Esophagus muscularis mucosa (tissue), 3 donors: Measurements from ENCODE around the gene PLXDC1.

Source experiments
- POLR2A ChIP-seq: fragments of 450-650 bp; IDR thresholded peaks from one replicate; pipeline ENCODE4 v1.6.1; 2017; ENCODE audit warnings: antibody characterized with exemption, moderate library complexity, mild to moderate bottlenecking, low read depth
- POLR2AphosphoS5 ChIP-seq, 2 donors: sonication (generic); formaldehyde crosslinking; IDR thresholded peaks; one replicate each; pipeline ENCODE4 v1.6.1; 2017; ENCODE audit warnings: antibody characterized with exemption in 2 of 2
- TF ChIP-seq, protein P1 (sequence below), 3 experiments: fragments of 200-600 bp in 2 of 3; fragments of 450-650 bp in 1 of 3; sonication (generic) in 2 of 3; IDR thresholded peaks; one replicate each; pipeline ENCODE4 v1.5.1; 2017 to 2019; ENCODE audit warnings: antibody characterized with exemption in 3 of 3, mild to moderate bottlenecking in 2 of 3, moderate library complexity in 1 of 3

DNA sequence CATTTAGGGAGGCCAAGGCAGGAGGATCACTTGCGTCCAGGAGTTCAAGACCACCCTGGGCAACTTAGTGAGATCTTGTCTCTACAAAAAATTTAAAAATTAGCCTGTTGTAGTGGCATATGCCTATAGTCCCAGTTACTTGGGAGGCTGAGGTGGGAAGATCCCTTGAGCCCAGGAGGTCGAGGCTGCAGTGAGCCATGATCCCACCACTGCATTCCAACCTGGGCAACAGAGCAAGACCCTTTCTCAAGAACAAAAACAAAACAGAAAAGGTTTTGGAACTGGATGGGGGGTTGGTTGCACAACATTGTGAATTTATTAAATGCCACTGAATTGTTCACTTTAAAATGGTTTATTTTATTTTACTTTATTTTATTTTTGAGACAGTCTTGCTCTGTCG lies 21.2 kb downstream of the PLXDC1 start:
- TF ChIP-seq, protein P1, sequence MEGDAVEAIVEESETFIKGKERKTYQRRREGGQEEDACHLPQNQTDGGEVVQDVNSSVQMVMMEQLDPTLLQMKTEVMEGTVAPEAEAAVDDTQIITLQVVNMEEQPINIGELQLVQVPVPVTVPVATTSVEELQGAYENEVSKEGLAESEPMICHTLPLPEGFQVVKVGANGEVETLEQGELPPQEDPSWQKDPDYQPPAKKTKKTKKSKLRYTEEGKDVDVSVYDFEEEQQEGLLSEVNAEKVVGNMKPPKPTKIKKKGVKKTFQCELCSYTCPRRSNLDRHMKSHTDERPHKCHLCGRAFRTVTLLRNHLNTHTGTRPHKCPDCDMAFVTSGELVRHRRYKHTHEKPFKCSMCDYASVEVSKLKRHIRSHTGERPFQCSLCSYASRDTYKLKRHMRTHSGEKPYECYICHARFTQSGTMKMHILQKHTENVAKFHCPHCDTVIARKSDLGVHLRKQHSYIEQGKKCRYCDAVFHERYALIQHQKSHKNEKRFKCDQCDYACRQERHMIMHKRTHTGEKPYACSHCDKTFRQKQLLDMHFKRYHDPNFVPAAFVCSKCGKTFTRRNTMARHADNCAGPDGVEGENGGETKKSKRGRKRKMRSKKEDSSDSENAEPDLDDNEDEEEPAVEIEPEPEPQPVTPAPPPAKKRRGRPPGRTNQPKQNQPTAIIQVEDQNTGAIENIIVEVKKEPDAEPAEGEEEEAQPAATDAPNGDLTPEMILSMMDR (IDR thresholded peaks at IDR 0.05), result no peak
- no peak for TF ChIP-seq POLR2AphosphoS5 (IDR thresholded peaks at IDR 0.05)
- no peak for TF ChIP-seq POLR2A
